HepG2 (cell line): ENCODE results near the gene NTN3. TPM values are rescaled to one million over a fixed set of nuclear protein-coding genes. Genes with fewer than 3 reads are reported as not detected.

Experiments
- DNMT3B ChIP-seq: conservative IDR thresholded peaks from 2 replicates; pipeline ENCODE4 v1.6.1; 2016; ENCODE audit warnings: missing biosample characterization, control low read depth
- EED ChIP-seq: sonication (generic); formaldehyde crosslinking; IDR thresholded peaks from 2 replicates; pipeline ENCODE4 v1.5.0; 2020; ENCODE audit warnings: mild to moderate bottlenecking, missing genetic modification reagents
- ETV5 ChIP-seq: IDR thresholded peaks from 2 replicates; pipeline ENCODE4 v1.6.1; 2018; ENCODE audit warnings: missing biosample characterization, missing genetic modification reagents, inconsistent platforms, borderline replicate concordance
- FOXC1 ChIP-seq: sonication (generic); formaldehyde crosslinking; IDR thresholded peaks from 2 replicates; pipeline ENCODE4 v1.8.0; 2022; ENCODE audit warnings: mild to moderate bottlenecking, missing genetic modification reagents, borderline replicate concordance
- FOXO1 ChIP-seq: sonication (generic); formaldehyde crosslinking; IDR thresholded peaks from 2 replicates; pipeline ENCODE4 v1.4.0; 2020; ENCODE audit warnings: missing genetic modification reagents
- HNF4G ChIP-seq, 2 experiments: sonication (generic) in 1 of 2; formaldehyde crosslinking in 1 of 2; IDR thresholded peaks; 2 replicates each; pipeline versions ENCODE4 v1.4.0 to v1.6.1; 2011 to 2020; ENCODE audit warnings: borderline replicate concordance in 2 of 2, low read depth in 2 of 2, mild to moderate bottlenecking in 2 of 2, low read length in 1 of 2, missing genetic modification reagents in 1 of 2, moderate library complexity in 1 of 2
- IKZF1 ChIP-seq: fragments of 450-650 bp; IDR thresholded peaks from 2 replicates; pipeline ENCODE4 v1.7.1; 2016
- LCORL ChIP-seq, 2 experiments: fragments of 450-650 bp in 1 of 2; sonication (generic) in 1 of 2; formaldehyde crosslinking in 1 of 2; IDR thresholded peaks; 2 replicates each; pipeline versions ENCODE4 v1.5.0 to v1.6.1; 2017 to 2020; ENCODE audit warnings: antibody characterized with exemption in 1 of 2, missing genetic modification reagents in 1 of 2
- MEIS2 ChIP-seq: sonication (generic); formaldehyde crosslinking; IDR thresholded peaks from 2 replicates; pipeline ENCODE4 v1.9.0; 2021; ENCODE audit warnings: mild to moderate bottlenecking, missing genetic modification reagents
- MTF2 ChIP-seq: sonication (generic); formaldehyde crosslinking; IDR thresholded peaks from 2 replicates; pipeline ENCODE4 v1.5.0; 2020; ENCODE audit warnings: missing genetic modification reagents, borderline replicate concordance
- NONO ChIP-seq, 2 experiments: fragments of 450-650 bp in 1 of 2; sonication (generic) in 1 of 2; formaldehyde crosslinking in 1 of 2; IDR thresholded peaks in 1 of 2; conservative IDR thresholded peaks in 1 of 2; 2 replicates each; pipeline versions ENCODE4 v1.6.1 to v1.8.0; 2017 to 2022; ENCODE audit warnings: mild to moderate bottlenecking in 1 of 2, missing genetic modification reagents in 1 of 2, moderate library complexity in 1 of 2
- PITX1 ChIP-seq: sonication (generic); formaldehyde crosslinking; IDR thresholded peaks from 2 replicates; pipeline ENCODE4 v1.5.1; 2020; ENCODE audit warnings: mild to moderate bottlenecking, missing genetic modification reagents
- RARA ChIP-seq: IDR thresholded peaks from 2 replicates; pipeline ENCODE4 v1.6.1; 2016; ENCODE audit warnings: missing genetic modification reagents, missing compliant biosample characterization
- SOX13 ChIP-seq, 3 experiments: fragments of 450-650 bp in 1 of 3; sonication (generic) in 1 of 3; formaldehyde crosslinking in 1 of 3; IDR thresholded peaks in 2 of 3; conservative IDR thresholded peaks in 1 of 3; 2 replicates each; pipeline versions ENCODE4 v1.5.0 to v1.6.1; 2016 to 2020; ENCODE audit warnings: antibody characterized with exemption in 1 of 3, mild to moderate bottlenecking in 1 of 3, missing compliant biosample characterization in 1 of 3, missing genetic modification reagents in 1 of 3, moderate library complexity in 1 of 3
- ZNF263 ChIP-seq: sonication (generic); formaldehyde crosslinking; IDR thresholded peaks from 2 replicates; pipeline ENCODE4 v1.4.0; 2020; ENCODE audit warnings: missing genetic modification reagents
- ZNF446 ChIP-seq: sonication (generic); formaldehyde crosslinking; IDR thresholded peaks from 2 replicates; pipeline ENCODE4 v1.5.0; 2020; ENCODE audit warnings: mild to moderate bottlenecking, missing genetic modification reagents
- ZNF747 ChIP-seq: sonication (generic); formaldehyde crosslinking; IDR thresholded peaks from 2 replicates; pipeline ENCODE4 v1.8.1; 2023; ENCODE audit warnings: missing genetic modification reagents, mild to moderate bottlenecking, borderline replicate concordance
- polyA plus RNA-seq, 8 experiments: library from polyadenylated mRNA; depleted of rRNA in 3 of 8; stranded (reverse) in 7 of 8; unstranded in 1 of 8; fragments of >200 nt; fragmentation: Illumina TruSeq in 4 of 8; extraction: Trizol in 4 of 8; gene quantifications; 2 replicates each; pipeline versions ENCODE4 v1.2.1 to v1.2.3, GENCODE V29; 2011 to 2016; ENCODE audit warnings: low read depth in 4 of 8, missing spikeins in 1 of 8, mixed read lengths in 1 of 8; ENCODE audit not compliant: insufficient read depth in 1 of 8
- total RNA-seq, 5 experiments: library from RNA; depleted of rRNA; stranded (reverse); fragments of >200 nt; fragmentation: Illumina TruSeq; extraction: Trizol; gene quantifications; 2 replicates each; pipeline ENCODE4 v1.2.3, GENCODE V29; 2016; ENCODE audit warnings: low read depth in 1 of 5
- TF ChIP-seq, protein P1 (sequence below): sonication (generic); formaldehyde crosslinking; IDR thresholded peaks from 2 replicates; pipeline ENCODE4 v1.4.0; 2020; ENCODE audit warnings: missing genetic modification reagents
- TF ChIP-seq, protein P2 (sequence below), 2 experiments: sonication (generic) in 1 of 2; formaldehyde crosslinking in 1 of 2; IDR thresholded peaks; 2 replicates each; pipeline versions ENCODE4 v1.6.1 to v1.9.0; 2014 to 2022; ENCODE audit warnings: antibody characterized with exemption in 1 of 2, borderline replicate concordance in 1 of 2, inconsistent platforms in 1 of 2, low read depth in 1 of 2, missing genetic modification reagents in 1 of 2

NTN3 gene
- total and polyA plus RNA-seq, 2 of the 13 experiments (the other 11 are each of a cell fraction or from before 2014, with no cell fraction given) = 0.09 to 0.20 TPM

DNA sequence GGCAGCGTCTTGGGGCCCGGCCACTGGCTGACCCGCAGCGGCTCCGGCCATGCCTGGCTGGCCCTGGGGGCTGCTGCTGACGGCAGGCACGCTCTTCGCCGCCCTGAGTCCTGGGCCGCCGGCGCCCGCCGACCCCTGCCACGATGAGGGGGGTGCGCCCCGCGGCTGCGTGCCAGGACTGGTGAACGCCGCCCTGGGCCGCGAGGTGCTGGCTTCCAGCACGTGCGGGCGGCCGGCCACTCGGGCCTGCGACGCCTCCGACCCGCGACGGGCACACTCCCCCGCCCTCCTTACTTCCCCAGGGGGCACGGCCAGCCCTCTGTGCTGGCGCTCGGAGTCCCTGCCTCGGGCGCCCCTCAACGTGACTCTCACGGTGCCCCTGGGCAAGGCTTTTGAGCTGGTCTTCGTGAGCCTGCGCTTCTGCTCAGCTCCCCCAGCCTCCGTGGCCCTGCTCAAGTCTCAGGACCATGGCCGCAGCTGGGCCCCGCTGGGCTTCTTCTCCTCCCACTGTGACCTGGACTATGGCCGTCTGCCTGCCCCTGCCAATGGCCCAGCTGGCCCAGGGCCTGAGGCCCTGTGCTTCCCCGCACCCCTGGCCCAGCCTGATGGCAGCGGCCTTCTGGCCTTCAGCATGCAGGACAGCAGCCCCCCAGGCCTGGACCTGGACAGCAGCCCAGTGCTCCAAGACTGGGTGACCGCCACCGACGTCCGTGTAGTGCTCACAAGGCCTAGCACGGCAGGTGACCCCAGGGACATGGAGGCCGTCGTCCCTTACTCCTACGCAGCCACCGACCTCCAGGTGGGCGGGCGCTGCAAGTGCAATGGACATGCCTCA, 773 bp downstream of the NTN3 start (continued):
- TF ChIP-seq, protein P1, sequence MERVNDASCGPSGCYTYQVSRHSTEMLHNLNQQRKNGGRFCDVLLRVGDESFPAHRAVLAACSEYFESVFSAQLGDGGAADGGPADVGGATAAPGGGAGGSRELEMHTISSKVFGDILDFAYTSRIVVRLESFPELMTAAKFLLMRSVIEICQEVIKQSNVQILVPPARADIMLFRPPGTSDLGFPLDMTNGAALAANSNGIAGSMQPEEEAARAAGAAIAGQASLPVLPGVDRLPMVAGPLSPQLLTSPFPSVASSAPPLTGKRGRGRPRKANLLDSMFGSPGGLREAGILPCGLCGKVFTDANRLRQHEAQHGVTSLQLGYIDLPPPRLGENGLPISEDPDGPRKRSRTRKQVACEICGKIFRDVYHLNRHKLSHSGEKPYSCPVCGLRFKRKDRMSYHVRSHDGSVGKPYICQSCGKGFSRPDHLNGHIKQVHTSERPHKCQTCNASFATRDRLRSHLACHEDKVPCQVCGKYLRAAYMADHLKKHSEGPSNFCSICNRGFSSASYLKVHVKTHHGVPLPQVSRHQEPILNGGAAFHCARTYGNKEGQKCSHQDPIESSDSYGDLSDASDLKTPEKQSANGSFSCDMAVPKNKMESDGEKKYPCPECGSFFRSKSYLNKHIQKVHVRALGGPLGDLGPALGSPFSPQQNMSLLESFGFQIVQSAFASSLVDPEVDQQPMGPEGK (CRISPR knock-in tag) = 0 out of 2 replicates have a peak, but pooled peaks have one; percentile 49
- TF ChIP-seq ZNF747 (CRISPR knock-in tag) (0 out of 2 replicates have a peak, but pooled peaks have one; percentile 46), MEIS2 (CRISPR knock-in tag) (0 out of 2 replicates have a peak, but pooled peaks have one; percentile 33), RARA (0 out of 2 replicates have a peak, but pooled peaks have one; percentile 26), SOX13 (IDR thresholded peaks at IDR 0.05) (no peak), SOX13 (CRISPR knock-in tag; conservative IDR thresholded peaks at IDR 0.05 in 1 of 2, IDR thresholded peaks at IDR 0.05 in 1 of 2) (no peak), EED (no peak), ETV5 (CRISPR knock-in tag) (peak; percentile 40; the same call in 1 of the 2 replicates), NONO (IDR thresholded peaks at IDR 0.05) (no peak), NONO (CRISPR knock-in tag; conservative IDR thresholded peaks at IDR 0.05) (0 out of 2 replicates have a peak, but pooled peaks have one; percentile 48), LCORL (IDR thresholded peaks at IDR 0.05) (no peak), LCORL (CRISPR knock-in tag; IDR thresholded peaks at IDR 0.05) (no peak), DNMT3B (CRISPR knock-in tag) (no peak), MTF2 (peak; percentile 16; the same call in 1 of the 2 replicates), ZNF263 (CRISPR knock-in tag) (peak; percentile 19; the same call in 1 of the 2 replicates), FOXO1 (CRISPR knock-in tag) (0 out of 2 replicates have a peak, but pooled peaks have one; percentile 5), IKZF1 (no peak), PITX1 (CRISPR knock-in tag) (no peak), FOXC1 (CRISPR knock-in tag) (peak; percentile 52; the same call in 1 of the 2 replicates), ZNF446 (CRISPR knock-in tag) (peak; percentile 93), HNF4G (IDR thresholded peaks at IDR 0.05; ENCODE audit: borderline replicate concordance, low read depth, low read length) (no peak), HNF4G (CRISPR knock-in tag; IDR thresholded peaks at IDR 0.05; ENCODE audit: borderline replicate concordance, low read depth) (peak; percentile 23; the same call in 1 of the 2 replicates)
- TF ChIP-seq, protein P2, sequence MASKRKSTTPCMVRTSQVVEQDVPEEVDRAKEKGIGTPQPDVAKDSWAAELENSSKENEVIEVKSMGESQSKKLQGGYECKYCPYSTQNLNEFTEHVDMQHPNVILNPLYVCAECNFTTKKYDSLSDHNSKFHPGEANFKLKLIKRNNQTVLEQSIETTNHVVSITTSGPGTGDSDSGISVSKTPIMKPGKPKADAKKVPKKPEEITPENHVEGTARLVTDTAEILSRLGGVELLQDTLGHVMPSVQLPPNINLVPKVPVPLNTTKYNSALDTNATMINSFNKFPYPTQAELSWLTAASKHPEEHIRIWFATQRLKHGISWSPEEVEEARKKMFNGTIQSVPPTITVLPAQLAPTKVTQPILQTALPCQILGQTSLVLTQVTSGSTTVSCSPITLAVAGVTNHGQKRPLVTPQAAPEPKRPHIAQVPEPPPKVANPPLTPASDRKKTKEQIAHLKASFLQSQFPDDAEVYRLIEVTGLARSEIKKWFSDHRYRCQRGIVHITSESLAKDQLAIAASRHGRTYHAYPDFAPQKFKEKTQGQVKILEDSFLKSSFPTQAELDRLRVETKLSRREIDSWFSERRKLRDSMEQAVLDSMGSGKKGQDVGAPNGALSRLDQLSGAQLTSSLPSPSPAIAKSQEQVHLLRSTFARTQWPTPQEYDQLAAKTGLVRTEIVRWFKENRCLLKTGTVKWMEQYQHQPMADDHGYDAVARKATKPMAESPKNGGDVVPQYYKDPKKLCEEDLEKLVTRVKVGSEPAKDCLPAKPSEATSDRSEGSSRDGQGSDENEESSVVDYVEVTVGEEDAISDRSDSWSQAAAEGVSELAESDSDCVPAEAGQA (IDR thresholded peaks at IDR 0.05; ENCODE audit: low read depth) = peak; percentile 33
- TF ChIP-seq, protein P2 (CRISPR knock-in tag; IDR thresholded peaks at IDR 0.05; ENCODE audit: borderline replicate concordance) = 0 out of 2 replicates have a peak, but pooled peaks have one; percentile 72
